ENCODE results near the gene AURKAIP1.

Gene AURKAIP1

GRCh38 chr1:1395166-1395565, 20.2 kb upstream of the AURKAIP1 start:
- no peak for DNase-seq (ENCODE audit: extremely low spot score)
- TF ChIP-seq PKNOX1 (IDR thresholded peaks at IDR 0.05) (no peak), SP1 (IDR thresholded peaks at IDR 0.05) (no peak), ARNT (IDR thresholded peaks at IDR 0.05) (no peak), BHLHE40 (IDR thresholded peaks at IDR 0.05; ENCODE audit: borderline replicate concordance) (no peak), LEF1 (IDR thresholded peaks at IDR 0.05; ENCODE audit: borderline replicate concordance) (no peak), FOXM1 (IDR thresholded peaks at IDR 0.05; ENCODE audit: borderline replicate concordance) (no peak), ELF4 (IDR thresholded peaks at IDR 0.05) (no peak), HDGF (IDR thresholded peaks at IDR 0.05; ENCODE audit: borderline replicate concordance) (no peak), ZNF384 (IDR thresholded peaks at IDR 0.05) (no peak), TARDBP (IDR thresholded peaks at IDR 0.05) (no peak), NFRKB (IDR thresholded peaks at IDR 0.05) (no peak), CTBP1 (IDR thresholded peaks at IDR 0.05; ENCODE audit: borderline replicate concordance) (no peak)
- ChIA-PET CTCF (no interaction called here), POLR2A (no interaction called here)

- DNase-seq (ENCODE audit: extremely low spot score) = no peak
- no peak for TF ChIP-seq FOXK2 (IDR thresholded peaks at IDR 0.05)
- TF ChIP-seq BHLHE40 (IDR thresholded peaks at IDR 0.05; ENCODE audit: borderline replicate concordance) = no peak
- no peak for TF ChIP-seq CTBP1 (IDR thresholded peaks at IDR 0.05; ENCODE audit: borderline replicate concordance)
- TF ChIP-seq HDGF (IDR thresholded peaks at IDR 0.05; ENCODE audit: borderline replicate concordance) = no peak
- ChIA-PET POLR2A (no interaction called here), CTCF (no interaction called here)
Observed at GRCh38 chr1:1394116-1394515, 19.1 kb upstream of the AURKAIP1 start.

- ChIA-PET CTCF (no interaction called here), POLR2A (no interaction called here)
- TF ChIP-seq NFRKB (IDR thresholded peaks at IDR 0.05) (no peak), SP1 (IDR thresholded peaks at IDR 0.05) (no peak), SUZ12 (IDR thresholded peaks at IDR 0.05) (no peak), ZNF384 (IDR thresholded peaks at IDR 0.05) (no peak), PKNOX1 (IDR thresholded peaks at IDR 0.05) (no peak), L3MBTL2 (conservative IDR thresholded peaks at IDR 0.05) (no peak)
- DNase-seq (ENCODE audit: extremely low spot score) = no peak
Observed at GRCh38 chr1:1393428-1393827, 18.4 kb upstream of the AURKAIP1 start.

GRCh38 chr1:1393014-1393413, 18.0 kb upstream of the AURKAIP1 start:
- no peak for DNase-seq (ENCODE audit: extremely low spot score)
- POLR2A ChIA-PET = no interaction called here
- TF ChIP-seq L3MBTL2 (conservative IDR thresholded peaks at IDR 0.05) (no peak), ZNF384 (IDR thresholded peaks at IDR 0.05) (no peak), CTBP1 (IDR thresholded peaks at IDR 0.05; ENCODE audit: borderline replicate concordance) (no peak), SP1 (IDR thresholded peaks at IDR 0.05) (no peak), SUZ12 (IDR thresholded peaks at IDR 0.05) (no peak), FOXK2 (IDR thresholded peaks at IDR 0.05) (no peak), HDGF (IDR thresholded peaks at IDR 0.05; ENCODE audit: borderline replicate concordance) (no peak)
- CTCF ChIA-PET = interaction anchor here (2.5 kb wide), 1 partner anchor 9 kb away, joined by 9 read pairs; no protein-coding TSS in a partner anchor

- POLR2A ChIA-PET = interaction anchor here (1.8 kb wide), 1 partner anchor 8 kb away, joined by 7 read pairs; the partner anchor contains the start of gene CCNL2
- no peak for TF ChIP-seq CTBP1 (IDR thresholded peaks at IDR 0.05; ENCODE audit: borderline replicate concordance)
- TF ChIP-seq FOXM1 (IDR thresholded peaks at IDR 0.05; ENCODE audit: borderline replicate concordance) = no peak
- no peak for TF ChIP-seq PKNOX1 (IDR thresholded peaks at IDR 0.05)
- no peak for TF ChIP-seq ARNT (IDR thresholded peaks at IDR 0.05)
- TF ChIP-seq L3MBTL2 (conservative IDR thresholded peaks at IDR 0.05) = no peak
- TF ChIP-seq FOXK2 (IDR thresholded peaks at IDR 0.05) = no peak
- TF ChIP-seq HDGF (IDR thresholded peaks at IDR 0.05; ENCODE audit: borderline replicate concordance) = no peak
- no peak for TF ChIP-seq NFRKB (IDR thresholded peaks at IDR 0.05)
- TF ChIP-seq ELF4 (IDR thresholded peaks at IDR 0.05) = no peak
- no peak for TF ChIP-seq LEF1 (IDR thresholded peaks at IDR 0.05; ENCODE audit: borderline replicate concordance)
- TF ChIP-seq SUZ12 (IDR thresholded peaks at IDR 0.05) = no peak
- no peak for TF ChIP-seq SP1 (IDR thresholded peaks at IDR 0.05)
- TF ChIP-seq FOXA1 (IDR thresholded peaks at IDR 0.05) = no peak
- no peak for TF ChIP-seq TARDBP (IDR thresholded peaks at IDR 0.05)
- no peak for TF ChIP-seq BHLHE40 (IDR thresholded peaks at IDR 0.05; ENCODE audit: borderline replicate concordance)
- TF ChIP-seq ZNF384 (IDR thresholded peaks at IDR 0.05) = no peak
- no peak for DNase-seq (ENCODE audit: extremely low spot score)
- CTCF ChIA-PET = interaction anchor here (2.5 kb wide), 1 partner anchor 11 kb away, joined by 9 read pairs; no protein-coding TSS in a partner anchor
Observed at GRCh38 chr1:1391225-1391624, 16.2 kb upstream of the AURKAIP1 start.

- CTCF ChIA-PET = interaction anchor here (2.5 kb wide), 1 partner anchor 12 kb away, joined by 9 read pairs; no protein-coding TSS in a partner anchor
- TF ChIP-seq SP1 (IDR thresholded peaks at IDR 0.05) = no peak
- no peak for TF ChIP-seq ARNT (IDR thresholded peaks at IDR 0.05)
- no peak for TF ChIP-seq HDGF (IDR thresholded peaks at IDR 0.05; ENCODE audit: borderline replicate concordance)
- TF ChIP-seq CTBP1 (IDR thresholded peaks at IDR 0.05; ENCODE audit: borderline replicate concordance) = no peak
- TF ChIP-seq ELF4 (IDR thresholded peaks at IDR 0.05) = no peak
- no peak for TF ChIP-seq FOXA1 (IDR thresholded peaks at IDR 0.05)
- no peak for TF ChIP-seq PKNOX1 (IDR thresholded peaks at IDR 0.05)
- TF ChIP-seq NFRKB (IDR thresholded peaks at IDR 0.05) = no peak
- no peak for TF ChIP-seq L3MBTL2 (conservative IDR thresholded peaks at IDR 0.05)
- no peak for TF ChIP-seq BHLHE40 (IDR thresholded peaks at IDR 0.05; ENCODE audit: borderline replicate concordance)
- no peak for TF ChIP-seq FOXM1 (IDR thresholded peaks at IDR 0.05; ENCODE audit: borderline replicate concordance)
- TF ChIP-seq TARDBP (IDR thresholded peaks at IDR 0.05) = no peak
- TF ChIP-seq ZNF384 (IDR thresholded peaks at IDR 0.05) = no peak
- TF ChIP-seq FOXK2 (IDR thresholded peaks at IDR 0.05) = no peak
- no peak for TF ChIP-seq LEF1 (IDR thresholded peaks at IDR 0.05; ENCODE audit: borderline replicate concordance)
- POLR2A ChIA-PET = interaction anchor here (1.8 kb wide), 1 partner anchor 8 kb away, joined by 7 read pairs; the partner anchor contains the start of gene CCNL2
- DNase-seq (ENCODE audit: extremely low spot score) = no peak
Observed at GRCh38 chr1:1390675-1391074, 15.7 kb upstream of the AURKAIP1 start.

Data from HEK293T (cell line).